Coronary artery (tissue), 2 donors: Measurements from ENCODE around the gene BCCIP.

Experiments used
- DNase-seq: peaks from one replicate; pipeline ENCODE4 v3.0.0-alpha.2; 2017; ENCODE audit warnings: low spot score
- H3K27ac ChIP-seq, 2 donors: fragments of 200-600 bp; sonication (generic); one replicate each; pipeline ENCODE4 v1.5.1; 2016 to 2019
- H3K4me3 ChIP-seq: fragments of 200-600 bp; sonication (generic); 2 replicates; pipeline ENCODE4 v1.5.1; 2016; ENCODE audit warnings: mild to moderate bottlenecking, moderate library complexity
- CTCF ChIP-seq: fragments of 200-600 bp; sonication (generic); IDR thresholded peaks from one replicate; pipeline ENCODE4 v1.5.1; 2019; ENCODE audit warnings: antibody characterized with exemption

Gene BCCIP

GRCh38 chr10:125845617-125846016, 22.3 kb downstream of the BCCIP start:
- Histone ChIP-seq H3K27ac (no peak overlapping the region), H3K4me3 (no peak overlapping the region)
- DNase-seq = no peak
- no peak for TF ChIP-seq CTCF

DNA sequence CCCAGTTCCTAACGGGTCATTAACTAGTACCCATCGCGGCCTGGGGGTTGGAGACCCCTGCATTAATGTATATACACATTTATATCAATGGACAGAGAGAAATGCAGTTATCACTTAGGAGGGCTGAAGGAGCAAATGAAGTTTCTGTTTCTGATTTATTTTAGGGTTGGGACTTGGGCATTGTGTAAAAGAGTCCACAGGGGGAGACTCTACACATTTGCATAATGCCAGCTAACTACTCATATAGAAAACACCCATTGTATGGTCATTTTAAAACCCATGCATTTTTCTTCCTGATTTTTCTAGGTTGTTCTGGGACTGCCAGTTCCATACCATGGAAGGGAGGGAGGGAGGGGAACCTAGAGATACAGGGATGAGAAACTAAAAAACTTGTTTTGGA, 23.5 kb downstream of the BCCIP start:
- TF ChIP-seq CTCF = no peak
- no peak for DNase-seq
- Histone ChIP-seq H3K4me3 (no peak overlapping the region), H3K27ac (no peak overlapping the region)

DNA sequence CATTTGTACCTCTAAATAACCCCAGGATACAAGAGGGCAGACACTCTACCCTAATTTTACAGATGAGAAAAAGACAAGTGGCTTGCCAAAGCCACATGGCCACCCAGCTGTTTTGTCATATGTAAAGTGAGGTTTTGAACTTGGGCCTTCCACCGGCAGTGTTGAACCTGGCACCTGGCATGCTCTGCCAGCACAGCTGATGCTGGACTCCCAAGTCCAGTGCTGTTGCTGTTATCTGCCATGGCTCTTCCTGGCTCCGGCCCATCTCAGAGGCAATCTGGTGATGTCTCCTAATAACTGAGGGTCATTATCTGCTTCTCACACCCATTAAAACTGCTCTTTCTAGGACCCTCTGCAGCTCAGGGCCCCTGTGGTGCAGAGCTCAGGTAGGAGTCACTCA, 25.0 kb downstream of the BCCIP start:
- no peak for DNase-seq
- Histone ChIP-seq H3K4me3 (no peak overlapping the region), H3K27ac (no peak overlapping the region)
- TF ChIP-seq CTCF = no peak

DNA sequence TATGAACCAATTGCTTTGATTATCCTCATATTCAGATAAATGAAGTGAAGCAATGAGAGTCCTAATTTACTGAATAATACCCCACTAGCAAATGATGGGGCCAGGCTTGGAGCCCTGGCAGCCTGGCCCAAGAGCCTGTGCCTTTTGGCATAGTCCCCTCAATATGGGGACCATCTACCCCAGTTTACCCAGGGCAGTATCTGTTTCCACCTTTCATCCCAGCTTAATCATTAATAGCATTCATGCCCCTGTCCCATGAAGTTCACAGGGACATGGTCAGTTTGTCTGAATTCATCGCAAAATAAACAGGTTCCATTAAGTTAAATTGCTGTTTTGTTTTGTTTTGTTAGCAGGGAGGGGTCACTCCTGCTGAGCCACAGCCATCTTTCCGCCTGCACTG, 25.5 kb downstream of the BCCIP start:
- no peak for TF ChIP-seq CTCF
- no peak overlapping the region for H3K27ac ChIP-seq
- H3K4me3 ChIP-seq = no peak overlapping the region
- no peak for DNase-seq

DNA sequence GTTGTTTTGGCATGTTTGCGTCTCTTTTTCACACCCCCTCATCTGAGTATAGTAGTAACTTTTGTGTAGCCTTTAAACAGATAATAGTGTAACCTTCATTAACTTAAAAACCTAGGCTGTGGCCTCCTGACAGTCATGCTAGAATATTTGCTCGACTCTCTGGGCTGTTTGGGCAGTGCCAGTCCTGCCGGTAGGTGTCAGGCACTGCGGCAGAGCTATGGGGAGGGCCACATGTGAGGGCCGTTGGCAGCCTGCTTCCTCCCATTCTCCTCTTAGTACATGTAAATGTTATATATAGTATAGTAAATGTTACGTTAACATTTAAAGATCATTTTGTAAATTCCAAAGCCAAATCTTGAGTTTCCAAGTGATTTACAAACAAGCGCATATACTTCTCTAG, 26.1 kb downstream of the BCCIP start:
- no peak overlapping the region for H3K4me3 ChIP-seq
- DNase-seq = no peak
- TF ChIP-seq CTCF = no peak
- H3K27ac ChIP-seq = no peak overlapping the region

DNA sequence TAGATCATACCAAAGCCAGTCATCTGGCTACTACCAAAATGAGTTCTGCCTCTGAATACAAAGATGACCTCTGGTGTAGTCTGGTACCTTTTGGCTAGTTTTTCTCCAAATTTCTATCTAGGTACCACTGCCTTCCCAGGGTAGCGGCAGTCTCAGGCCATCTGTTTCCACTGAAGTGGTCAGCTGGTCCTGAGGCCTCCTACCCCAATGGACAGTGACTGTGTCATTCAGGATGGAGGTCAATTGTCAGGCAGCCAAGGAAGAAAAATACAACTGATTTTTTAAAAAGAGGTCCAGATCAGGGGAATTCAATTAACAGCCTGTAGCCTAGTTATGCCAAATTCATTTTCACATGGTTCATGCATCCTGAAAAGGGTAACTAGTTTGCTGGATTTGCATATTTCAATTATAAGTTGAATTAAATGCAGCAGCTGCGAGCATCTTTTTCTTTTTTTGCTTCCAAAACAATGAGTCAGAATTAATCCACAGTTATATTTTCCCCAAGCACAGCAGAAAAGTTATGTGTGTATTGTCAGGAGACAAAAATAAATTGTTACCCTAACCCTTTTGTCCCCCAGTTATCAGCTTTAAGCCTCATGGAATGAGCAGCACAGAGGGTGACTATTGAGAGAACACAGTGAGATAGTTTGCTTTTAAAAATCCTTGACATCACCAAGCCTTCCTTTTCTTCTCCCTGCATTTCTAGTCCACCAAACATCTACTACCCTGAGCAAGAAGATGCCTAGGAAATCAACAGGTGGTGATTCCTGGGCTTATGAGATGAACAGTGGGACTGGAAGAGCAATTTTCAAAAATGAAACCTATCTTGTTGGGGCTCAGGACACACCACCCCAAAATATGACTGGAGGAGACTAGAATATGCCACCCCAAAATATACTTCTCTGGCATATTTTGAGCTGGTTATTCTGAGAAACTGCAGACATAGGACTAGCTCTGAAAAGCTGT, 27.7 kb downstream of the BCCIP start:
- no peak for DNase-seq
- Histone ChIP-seq H3K27ac (no peak overlapping the region), H3K4me3 (no peak overlapping the region)
- no peak for TF ChIP-seq CTCF

DNA sequence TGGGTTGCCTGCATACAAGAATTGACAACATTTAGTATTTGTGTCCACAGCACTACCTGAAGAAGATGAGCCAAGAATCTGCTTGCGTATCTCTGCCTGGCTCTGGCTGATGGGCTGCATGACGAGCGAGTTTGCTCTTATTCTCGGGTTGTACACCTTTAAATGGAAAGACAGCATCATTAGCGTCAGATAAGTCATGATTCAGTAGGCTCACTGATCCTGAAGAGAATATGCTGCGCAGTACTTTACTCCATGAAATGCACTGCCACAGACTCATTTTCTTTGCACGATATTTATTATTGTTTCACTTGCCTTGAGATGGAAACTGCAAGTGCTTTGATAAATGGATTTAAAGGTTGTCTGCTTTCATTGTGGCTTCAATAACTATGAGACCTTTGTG, 29.1 kb downstream of the BCCIP start:
- no peak for TF ChIP-seq CTCF
- Histone ChIP-seq H3K27ac (no peak overlapping the region), H3K4me3 (no peak overlapping the region)
- no peak for DNase-seq
